Measurements from ENCODE around the gene ADAMTS9.
A peak's percentile ranks its signal among the peaks of the same experiment; 100 is the strongest.

Gene ADAMTS9

GRCh38 chr3:64484289-64484992, 203.4 kb downstream of the ADAMTS9 start:
- peak; percentile 95 for DNase-seq

DNA sequence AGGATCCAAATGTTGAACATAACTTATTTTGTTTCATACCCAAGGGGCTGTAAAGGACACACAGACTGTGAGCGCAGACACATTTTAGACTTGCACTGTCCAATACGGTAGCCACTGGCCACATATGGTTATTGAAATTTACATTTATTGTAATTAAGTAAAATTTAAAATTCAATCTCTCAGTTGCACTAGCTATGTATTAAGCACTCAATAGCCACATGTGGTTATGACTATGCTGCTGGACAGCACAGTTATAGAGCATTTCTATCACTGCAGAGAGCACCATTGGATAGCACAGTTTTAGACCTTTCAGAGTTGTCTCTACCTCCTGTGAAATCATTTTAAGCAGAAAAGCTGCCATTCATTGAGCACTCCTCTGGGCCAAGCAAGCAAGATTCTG, 204.3 kb downstream of the ADAMTS9 start:
- DNase-seq: no peak

GRCh38 chr3:64475037-64475436, 212.8 kb downstream of the ADAMTS9 start:
- DNase-seq: no peak

DNA sequence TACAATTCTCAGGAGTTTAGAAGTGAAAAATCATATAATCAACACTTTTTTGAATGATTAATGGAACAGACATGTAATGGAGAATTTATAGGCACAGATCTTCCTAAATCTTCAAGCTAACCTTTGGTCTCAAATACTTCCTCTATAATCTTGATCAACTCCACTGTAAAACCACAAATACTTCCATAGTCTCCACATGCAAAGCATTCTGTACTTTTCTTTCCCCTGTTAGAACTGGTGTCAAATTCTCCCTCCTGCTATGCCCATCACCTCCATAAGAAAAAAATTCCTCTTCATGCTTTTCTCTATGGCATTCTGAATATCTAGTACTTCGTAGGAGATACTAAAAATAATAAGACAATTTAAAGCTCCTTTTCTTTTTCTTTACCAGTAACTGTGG, 214.3 kb downstream of the ADAMTS9 start:
- no peak for DNase-seq

GRCh38 chr3:64470436-64470835, 217.4 kb downstream of the ADAMTS9 start:
- DNase-seq: no peak

DNA sequence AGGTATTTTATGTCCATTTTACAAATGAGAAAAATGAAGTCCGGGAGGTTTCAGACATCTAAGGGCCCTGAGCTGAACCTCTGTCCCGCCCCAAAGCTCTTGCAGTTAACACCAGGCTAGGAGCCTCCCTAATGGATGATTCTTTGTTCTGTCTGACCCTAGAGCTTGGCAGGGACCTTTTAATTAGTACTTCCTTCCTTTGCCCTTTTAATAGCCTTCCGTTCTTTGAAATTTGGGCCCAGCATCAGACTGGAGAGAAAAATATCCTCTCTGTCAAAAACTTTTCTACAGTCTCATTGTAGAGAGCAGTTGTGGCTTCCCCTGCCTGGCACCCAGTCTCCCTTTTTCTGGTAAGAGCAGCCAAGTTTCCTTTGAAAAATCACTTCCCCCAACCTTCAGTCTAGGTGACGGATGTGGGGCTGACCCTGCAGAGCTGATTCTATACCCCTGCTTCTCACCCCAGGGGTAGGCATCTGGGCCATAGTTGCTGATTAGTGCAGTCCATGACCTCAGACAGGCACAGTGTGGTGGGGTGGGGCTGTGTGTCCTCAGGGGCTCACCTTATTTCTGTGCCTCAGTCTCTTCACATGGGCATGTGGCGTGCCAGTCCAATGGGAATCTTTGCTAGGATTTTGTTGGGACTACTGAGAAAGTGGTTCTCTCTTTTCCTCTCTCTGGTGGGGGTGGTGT, 220.4 kb downstream of the ADAMTS9 start:
- no peak for DNase-seq
